ENCODE results near the gene FRS3.

Gene FRS3

DNA sequence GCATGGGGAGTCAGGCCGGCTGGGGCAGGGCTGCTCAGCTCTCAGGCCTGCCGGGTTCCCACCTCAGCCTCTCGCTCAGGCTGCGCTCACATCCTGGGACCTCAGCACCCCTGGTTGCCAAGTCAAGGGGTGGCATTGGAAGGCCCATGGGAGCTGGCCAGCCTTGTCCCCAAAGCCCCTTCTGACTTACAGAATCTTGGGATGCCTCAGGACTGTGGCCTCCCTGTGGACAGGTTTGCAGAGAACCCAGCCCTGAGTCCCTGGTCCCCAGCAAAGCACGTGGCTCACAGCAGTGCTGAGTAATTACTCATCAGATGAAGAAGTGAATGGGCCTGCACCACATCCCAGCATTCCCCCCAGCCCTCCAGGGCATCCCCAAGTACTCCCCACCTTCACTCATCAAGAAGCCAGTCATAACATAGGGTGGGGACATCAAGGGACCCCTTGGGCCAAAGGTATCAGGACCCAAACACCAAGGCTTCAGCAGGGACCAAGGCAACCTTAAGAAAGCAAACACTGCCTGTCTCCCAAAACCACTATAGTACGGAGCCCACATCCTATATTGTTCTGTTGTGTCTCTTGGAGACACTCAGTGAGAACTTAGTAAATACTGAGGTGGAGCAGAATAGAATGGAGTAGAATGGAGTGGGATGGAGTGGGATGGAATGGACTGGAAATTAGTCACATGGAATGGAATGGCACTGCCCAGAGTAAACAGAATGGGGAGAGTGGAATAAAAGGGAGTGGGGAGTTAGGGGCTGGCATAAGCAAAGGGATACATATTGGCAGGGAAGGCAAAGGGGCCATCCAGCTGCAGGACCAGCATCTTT is 36.1 kb downstream of the FRS3 start:
- H3K9me3 ChIP-seq (ENCODE audit: low read depth, low read length): no peaks in the 10 kb centered on the region
- no peak overlapping the region for H3K4me3 ChIP-seq
- H3K27ac ChIP-seq: no peak overlapping the region
- no peaks in the 10 kb centered on the region for H3K36me3 ChIP-seq (ENCODE audit: insufficient read depth, low read length)
- TF ChIP-seq FOXP2 (optimal IDR thresholded peaks at IDR 0.05; ENCODE audit: control extremely low read depth, extremely low read length, insufficient read depth) (no peak), POLR2AphosphoS5 (IDR thresholded peaks at IDR 0.05; ENCODE audit: borderline replicate concordance, low read depth, low read length) (no peak), EZH2 (IDR thresholded peaks at IDR 0.05) (no peak)
- no peak overlapping the region for H3K9ac ChIP-seq (ENCODE audit: insufficient read length)
- DNase-seq (ENCODE audit: low read depth, low spot score): no peak

DNA sequence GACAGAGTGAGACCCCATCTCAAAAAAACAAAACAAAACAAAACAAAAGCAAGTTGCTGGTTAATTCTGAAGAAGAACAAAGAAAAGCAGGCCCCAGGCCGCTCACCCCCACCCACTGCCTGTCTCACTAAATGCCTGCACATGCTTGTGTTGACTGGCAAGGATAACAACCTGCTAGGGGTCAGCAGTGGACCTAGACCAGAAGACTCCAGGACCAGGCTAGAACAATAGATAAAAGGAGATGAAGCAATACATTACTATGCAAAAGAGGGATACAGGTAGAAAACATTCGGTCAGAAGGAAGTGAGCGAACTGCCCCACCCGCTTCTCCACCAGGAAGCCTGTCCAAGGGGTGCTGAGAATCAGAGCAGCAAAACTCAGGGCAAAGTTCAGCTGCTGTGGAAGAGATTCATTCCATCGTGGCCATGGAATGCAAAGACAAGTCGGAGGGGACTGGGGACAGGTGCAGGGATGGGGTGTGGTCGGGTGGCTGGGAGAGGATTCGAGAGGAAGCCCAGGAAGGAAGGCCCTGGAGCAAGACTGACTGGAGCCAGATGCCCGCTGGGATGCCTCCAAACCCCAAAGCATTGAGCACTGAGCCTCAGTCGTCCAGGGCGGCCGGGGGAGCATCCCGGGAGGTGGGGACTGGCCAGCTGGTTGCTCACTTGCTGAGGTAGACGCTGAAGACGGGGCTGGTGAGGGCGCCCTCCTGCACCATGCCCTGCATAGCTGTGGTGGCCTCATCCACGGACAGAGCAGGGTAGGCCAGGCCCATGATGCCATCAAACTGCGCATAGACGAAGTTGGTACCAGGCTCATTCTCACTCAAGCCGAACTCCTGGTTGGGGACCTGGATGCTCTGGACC is 37.8 kb downstream of the FRS3 start:
- DNase-seq (ENCODE audit: low read depth, low spot score): no peak
- H3K27ac ChIP-seq: no peak overlapping the region
- no peak overlapping the region for H3K4me3 ChIP-seq
- H3K9ac ChIP-seq (ENCODE audit: insufficient read length): no peak overlapping the region
- no peaks in the 10 kb centered on the region for H3K36me3 ChIP-seq (ENCODE audit: insufficient read depth, low read length)
- no peaks in the 10 kb centered on the region for H3K9me3 ChIP-seq (ENCODE audit: low read depth, low read length)
- no peak for TF ChIP-seq FOXP2 (optimal IDR thresholded peaks at IDR 0.05; ENCODE audit: control extremely low read depth, extremely low read length, insufficient read depth)
- no peak for TF ChIP-seq POLR2AphosphoS5 (IDR thresholded peaks at IDR 0.05; ENCODE audit: borderline replicate concordance, low read depth, low read length)
- TF ChIP-seq EZH2 (IDR thresholded peaks at IDR 0.05): no peak

DNA sequence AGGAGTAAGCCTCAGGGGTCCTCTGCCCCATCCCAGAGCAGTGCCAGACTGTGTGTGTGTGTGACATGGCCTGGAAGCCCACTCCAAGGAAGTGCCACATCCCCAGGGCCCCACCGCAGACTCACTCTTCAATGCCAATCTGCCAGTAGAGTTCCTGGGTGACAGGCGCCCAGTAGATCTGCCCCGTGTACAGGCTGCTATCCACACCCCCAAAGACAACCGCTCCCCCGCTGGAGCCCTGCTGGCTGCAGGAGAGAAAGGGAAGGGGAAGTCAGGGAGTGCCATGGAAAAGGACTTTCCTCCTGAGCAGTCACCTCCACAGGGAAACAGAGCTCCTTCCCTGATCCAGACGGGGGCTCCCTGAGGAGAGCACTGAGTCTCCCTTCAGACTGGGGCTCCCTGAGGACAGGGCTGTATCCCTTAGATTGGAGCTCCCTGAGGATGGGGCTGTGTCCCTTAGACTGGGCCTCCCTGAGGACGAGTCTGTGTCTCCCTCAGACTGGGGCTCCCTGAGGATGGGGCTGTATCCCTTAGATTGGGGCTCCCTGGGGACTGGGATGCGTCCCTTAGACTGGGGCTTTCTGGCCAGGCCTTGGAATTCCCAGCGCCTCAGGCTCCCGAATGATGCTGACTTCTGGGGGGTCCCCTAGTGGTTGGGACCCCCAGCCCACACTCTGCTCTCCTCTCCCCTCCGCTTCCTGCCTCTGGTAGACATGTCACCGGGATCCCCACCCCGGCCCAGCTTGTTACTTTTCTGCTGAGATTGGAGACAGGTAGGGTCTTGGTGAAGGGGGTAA is 39.1 kb downstream of the FRS3 start:
- Histone ChIP-seq H3K4me3 (no peak overlapping the region), H3K9ac (ENCODE audit: insufficient read length) (no peak overlapping the region), H3K36me3 (ENCODE audit: insufficient read depth, low read length) (no peaks in the 10 kb centered on the region), H3K27ac (no peak overlapping the region), H3K9me3 (ENCODE audit: low read depth, low read length) (no peaks in the 10 kb centered on the region)
- no peak for DNase-seq (ENCODE audit: low read depth, low spot score)
- TF ChIP-seq EZH2 (IDR thresholded peaks at IDR 0.05) (no peak), POLR2AphosphoS5 (IDR thresholded peaks at IDR 0.05; ENCODE audit: borderline replicate concordance, low read depth, low read length) (no peak), FOXP2 (optimal IDR thresholded peaks at IDR 0.05; ENCODE audit: control extremely low read depth, extremely low read length, insufficient read depth) (no peak)

DNA sequence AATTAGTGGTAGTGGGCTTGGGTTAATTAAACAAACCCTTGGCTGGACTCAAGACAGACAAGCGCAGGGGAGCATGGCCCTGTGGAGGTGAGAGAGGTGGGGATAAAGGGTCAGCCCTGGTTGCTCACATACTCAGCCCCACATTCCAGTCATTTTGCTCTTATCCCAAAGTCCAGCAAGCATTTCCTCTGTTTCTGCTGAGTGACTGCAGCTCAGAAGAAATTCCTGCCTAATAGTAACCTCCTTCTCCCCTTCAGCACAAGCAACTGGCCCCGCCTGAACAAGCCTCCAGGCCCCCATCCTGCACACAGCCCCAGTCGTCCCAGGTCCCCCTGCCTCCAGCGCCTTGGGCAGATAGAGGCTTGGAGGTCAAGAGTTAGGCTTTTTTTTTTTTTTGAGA is 40.7 kb downstream of the FRS3 start:
- H3K27ac ChIP-seq: no peak overlapping the region
- TF ChIP-seq EZH2 (IDR thresholded peaks at IDR 0.05): no peak
- no peak overlapping the region for H3K4me3 ChIP-seq
- no peak overlapping the region for H3K9ac ChIP-seq (ENCODE audit: insufficient read length)
- H3K9me3 ChIP-seq (ENCODE audit: low read depth, low read length): no peaks in the 10 kb centered on the region
- no peaks in the 10 kb centered on the region for H3K36me3 ChIP-seq (ENCODE audit: insufficient read depth, low read length)
- no peak for DNase-seq (ENCODE audit: low read depth, low spot score)

DNA sequence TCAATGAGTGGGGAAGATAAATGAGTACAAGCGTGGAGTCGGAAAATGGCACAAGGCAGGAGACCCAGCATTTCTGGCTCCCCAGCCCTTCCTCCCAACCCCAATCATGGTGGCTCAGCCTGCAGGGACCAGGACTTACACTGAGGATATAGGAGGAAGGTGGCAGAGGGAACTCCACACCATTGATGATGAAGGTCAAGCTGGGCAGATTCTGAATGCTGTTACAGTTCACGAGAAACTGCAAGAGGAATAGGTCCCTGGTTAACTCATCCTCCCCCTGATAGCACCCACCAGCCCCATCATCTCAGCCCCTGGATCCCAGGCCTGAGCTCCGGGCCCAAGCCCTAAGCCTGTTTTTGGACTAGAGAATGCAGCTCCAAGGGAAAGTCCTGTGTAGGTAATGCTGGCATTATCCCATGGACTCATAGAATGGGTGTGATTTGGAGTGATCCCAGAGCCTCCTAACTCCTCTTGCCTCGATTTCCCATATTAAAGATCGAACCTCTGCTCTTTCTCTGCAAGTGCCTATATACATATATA is 42.0 kb downstream of the FRS3 start:
- Histone ChIP-seq H3K36me3 (ENCODE audit: insufficient read depth, low read length) (no peaks in the 10 kb centered on the region), H3K9ac (ENCODE audit: insufficient read length) (no peak overlapping the region), H3K4me3 (no peak overlapping the region), H3K27ac (no peak overlapping the region), H3K9me3 (ENCODE audit: low read depth, low read length) (no peaks in the 10 kb centered on the region)
- no peak for TF ChIP-seq EZH2 (IDR thresholded peaks at IDR 0.05)
- no peak for TF ChIP-seq FOXP2 (optimal IDR thresholded peaks at IDR 0.05; ENCODE audit: control extremely low read depth, extremely low read length, insufficient read depth)
- no peak for TF ChIP-seq POLR2AphosphoS5 (IDR thresholded peaks at IDR 0.05; ENCODE audit: borderline replicate concordance, low read depth, low read length)
- no peak for DNase-seq (ENCODE audit: low read depth, low spot score)

DNA sequence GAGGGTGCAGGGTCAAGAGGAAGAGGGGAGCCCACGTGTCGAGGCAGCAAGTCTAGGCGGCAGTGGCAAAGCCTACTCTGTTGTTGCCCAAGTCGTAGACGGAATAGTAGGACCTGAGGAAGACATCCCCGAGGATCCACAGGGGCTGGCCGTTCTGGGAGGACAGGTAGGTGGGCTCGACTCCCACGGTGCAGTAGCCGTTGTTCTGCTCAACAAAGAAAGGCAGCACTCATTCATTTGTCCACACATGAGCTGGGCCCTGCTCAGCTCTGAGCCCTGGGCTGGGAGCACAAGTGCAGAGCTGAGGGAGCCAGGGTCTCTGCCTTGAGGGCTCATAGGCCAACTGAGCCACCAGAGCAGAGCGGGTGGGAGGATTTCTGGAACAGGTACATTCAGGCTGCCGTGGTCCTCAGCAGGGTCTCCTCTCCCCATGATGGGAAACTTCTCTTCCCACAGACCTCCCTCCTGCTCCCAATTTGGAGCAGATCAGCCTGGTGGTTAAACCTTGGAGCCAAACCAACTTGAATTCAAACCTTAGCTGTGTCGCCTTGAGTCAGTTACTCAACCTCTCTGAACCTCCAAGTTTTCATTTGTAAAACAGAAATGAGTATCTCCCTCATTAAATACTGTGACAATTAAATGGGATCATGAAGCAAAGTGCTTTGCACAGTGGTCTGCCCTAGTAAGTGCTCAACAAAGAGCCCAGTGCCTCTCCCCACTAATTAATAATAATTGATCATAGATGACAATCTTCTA is 42.7 kb downstream of the FRS3 start:
- Histone ChIP-seq H3K9ac (ENCODE audit: insufficient read length) (no peak overlapping the region), H3K4me3 (no peak overlapping the region), H3K27ac (no peak overlapping the region), H3K36me3 (ENCODE audit: insufficient read depth, low read length) (no peaks in the 10 kb centered on the region), H3K9me3 (ENCODE audit: low read depth, low read length) (no peaks in the 10 kb centered on the region)
- no peak for DNase-seq (ENCODE audit: low read depth, low spot score)
- TF ChIP-seq EZH2 (IDR thresholded peaks at IDR 0.05) (no peak), FOXP2 (optimal IDR thresholded peaks at IDR 0.05; ENCODE audit: control extremely low read depth, extremely low read length, insufficient read depth) (no peak), POLR2AphosphoS5 (IDR thresholded peaks at IDR 0.05; ENCODE audit: borderline replicate concordance, low read depth, low read length) (no peak)

DNA sequence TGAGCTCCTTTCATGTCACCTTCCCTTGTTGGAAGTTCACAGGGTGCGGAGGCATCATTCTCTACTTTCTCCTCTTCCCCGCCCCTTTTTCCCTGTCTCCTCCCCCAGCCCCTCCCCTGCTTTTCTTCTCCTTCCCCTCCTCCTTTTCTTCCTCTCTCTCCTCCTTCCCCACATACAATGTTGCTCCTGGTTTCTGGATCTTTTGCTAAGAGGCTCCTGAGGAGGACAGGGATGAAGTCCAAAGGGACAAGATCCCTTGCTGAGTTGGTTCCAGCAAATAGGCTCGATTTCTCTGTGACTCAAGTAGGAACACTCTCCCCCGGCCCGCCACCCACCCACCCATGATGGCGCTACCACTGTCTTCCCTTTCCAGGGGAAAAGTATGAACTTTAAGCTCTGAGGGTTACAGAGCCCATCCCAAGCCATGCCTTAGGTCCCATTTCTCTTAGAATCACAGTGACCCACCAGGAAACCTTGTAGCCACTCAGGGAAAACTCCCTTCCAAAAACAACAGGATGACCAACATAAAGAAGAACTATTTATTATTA is 43.4 kb downstream of the FRS3 start:
- no peak for DNase-seq (ENCODE audit: low read depth, low spot score)
- no peak overlapping the region for H3K9ac ChIP-seq (ENCODE audit: insufficient read length)
- no peaks in the 10 kb centered on the region for H3K36me3 ChIP-seq (ENCODE audit: insufficient read depth, low read length)
- no peak overlapping the region for H3K27ac ChIP-seq
- peak overlapping the region; percentile 85 for H3K4me3 ChIP-seq
- H3K9me3 ChIP-seq (ENCODE audit: low read depth, low read length): no peaks in the 10 kb centered on the region
- TF ChIP-seq FOXP2 (optimal IDR thresholded peaks at IDR 0.05; ENCODE audit: control extremely low read depth, extremely low read length, insufficient read depth) (no peak), POLR2AphosphoS5 (IDR thresholded peaks at IDR 0.05; ENCODE audit: borderline replicate concordance, low read depth, low read length) (no peak), EZH2 (IDR thresholded peaks at IDR 0.05) (no peak)
